ENCODE measurements around the gene NPEPPS. TPM values are rescaled to one million over a fixed set of nuclear protein-coding genes. Genes with fewer than 3 reads are reported as not detected.

Gene NPEPPS
- total and polyA plus RNA-seq, 2 experiments from 2014 or later: 55.7 to 72.3 TPM

DNA sequence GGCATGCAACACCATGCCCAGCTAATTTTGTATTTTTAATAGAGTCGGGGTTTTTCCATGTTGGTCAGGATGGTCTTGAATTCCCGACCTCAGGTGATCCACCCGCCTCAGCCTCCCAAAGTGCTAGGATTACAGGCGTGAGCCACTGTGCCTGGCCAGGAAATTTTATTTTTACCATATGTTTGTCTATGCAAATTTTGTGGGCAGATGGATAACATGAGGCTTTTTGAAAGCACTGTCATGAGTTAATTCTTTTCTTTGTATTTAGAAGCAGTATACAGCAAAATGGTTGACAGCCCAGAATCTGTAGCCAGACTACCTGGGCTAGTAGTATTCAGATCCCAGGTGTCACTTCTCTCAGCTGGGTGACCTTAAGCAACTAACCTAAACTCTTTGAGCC is 110.3 kb downstream of the NPEPPS start:
- WGBS, 2 experiments (ENCODE audit: low coverage in 1 of 2, low lambda C conversion rate in 2 of 2, missing lambda C conversion rate in 2 of 2): 59 to 65% methylated on average over 4 of the region's 4 CpGs
- no peaks in the 10 kb centered on the region for H4K20me1 ChIP-seq (ENCODE audit: insufficient read depth)
- in situ Hi-C loops (cut with MboI): no loop called here
- no peaks in the 10 kb centered on the region for H3K9me2 ChIP-seq (ENCODE audit: insufficient read depth)
- no peak for TF ChIP-seq EZH2 (IDR thresholded peaks at IDR 0.05; ENCODE audit: insufficient read depth, poor library complexity, severe bottlenecking)
- TF ChIP-seq EZH2phosphoT487 (IDR thresholded peaks at IDR 0.05; ENCODE audit: insufficient read depth, low read depth): no peak
- no peak overlapping the region for H3K4me2 ChIP-seq (ENCODE audit: unreplicated experiment)
- H3K9ac ChIP-seq: no peak overlapping the region
- no peak overlapping the region for H3K4me3 ChIP-seq
- no peaks in the 10 kb centered on the region for H3K79me2 ChIP-seq (ENCODE audit: insufficient read depth)
- H3K4me1 ChIP-seq (ENCODE audit: insufficient read depth): no peaks in the 10 kb centered on the region
- H3K27me3 ChIP-seq (replicated peaks; ENCODE audit: insufficient read depth): no peaks in the 10 kb centered on the region
- H3K27ac ChIP-seq: no peak overlapping the region
- H2AFZ ChIP-seq: no peak overlapping the region
- no peak for DNase-seq
- no peaks in the 10 kb centered on the region for H3F3A ChIP-seq (ENCODE audit: insufficient read depth)
- no peaks in the 10 kb centered on the region for H3K36me3 ChIP-seq (ENCODE audit: low read depth)
- no peaks in the 10 kb centered on the region for H3K9me3 ChIP-seq (ENCODE audit: low read depth)

DNA sequence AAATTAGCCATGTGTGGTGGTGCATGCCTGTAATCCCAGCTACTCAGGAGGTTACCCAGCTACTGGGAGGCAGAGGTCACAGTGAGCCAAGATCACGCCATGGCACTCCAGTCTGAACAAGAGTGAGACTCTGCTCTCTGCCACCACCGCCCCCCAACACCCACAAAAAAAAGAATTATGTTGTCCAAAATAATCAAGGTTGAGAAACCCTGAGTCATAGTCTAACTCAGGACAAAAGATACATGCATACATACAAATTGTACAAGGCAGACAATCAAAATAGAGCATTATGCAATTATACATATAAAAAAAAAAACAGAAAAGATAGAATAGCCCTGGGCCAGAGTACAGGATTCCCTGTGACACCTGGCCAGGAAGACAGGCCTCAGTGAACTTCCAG is 112.2 kb downstream of the NPEPPS start:
- H3K4me3 ChIP-seq: no peak overlapping the region
- no peaks in the 10 kb centered on the region for H4K20me1 ChIP-seq (ENCODE audit: insufficient read depth)
- in situ Hi-C loops (cut with MboI): no loop called here
- no peak for TF ChIP-seq EZH2 (IDR thresholded peaks at IDR 0.05; ENCODE audit: insufficient read depth, poor library complexity, severe bottlenecking)
- no peak for TF ChIP-seq EZH2phosphoT487 (IDR thresholded peaks at IDR 0.05; ENCODE audit: insufficient read depth, low read depth)
- no peaks in the 10 kb centered on the region for H3K36me3 ChIP-seq (ENCODE audit: low read depth)
- no peaks in the 10 kb centered on the region for H3K27me3 ChIP-seq (replicated peaks; ENCODE audit: insufficient read depth)
- no peaks in the 10 kb centered on the region for H3F3A ChIP-seq (ENCODE audit: insufficient read depth)
- no peak overlapping the region for H3K4me2 ChIP-seq (ENCODE audit: unreplicated experiment)
- WGBS, 2 experiments (ENCODE audit: low coverage in 1 of 2, low lambda C conversion rate in 2 of 2, missing lambda C conversion rate in 2 of 2): 87 to 91% methylated on average over 2 of the region's 2 CpGs
- H3K4me1 ChIP-seq (ENCODE audit: insufficient read depth): no peaks in the 10 kb centered on the region
- H2AFZ ChIP-seq: no peak overlapping the region
- DNase-seq: no peak
- H3K9me3 ChIP-seq (ENCODE audit: low read depth): no peaks in the 10 kb centered on the region
- H3K79me2 ChIP-seq (ENCODE audit: insufficient read depth): peaks cover 10% of the 10 kb centered on the region
- no peak overlapping the region for H3K27ac ChIP-seq
- H3K9ac ChIP-seq: no peak overlapping the region
- H3K9me2 ChIP-seq (ENCODE audit: insufficient read depth): no peaks in the 10 kb centered on the region

DNA sequence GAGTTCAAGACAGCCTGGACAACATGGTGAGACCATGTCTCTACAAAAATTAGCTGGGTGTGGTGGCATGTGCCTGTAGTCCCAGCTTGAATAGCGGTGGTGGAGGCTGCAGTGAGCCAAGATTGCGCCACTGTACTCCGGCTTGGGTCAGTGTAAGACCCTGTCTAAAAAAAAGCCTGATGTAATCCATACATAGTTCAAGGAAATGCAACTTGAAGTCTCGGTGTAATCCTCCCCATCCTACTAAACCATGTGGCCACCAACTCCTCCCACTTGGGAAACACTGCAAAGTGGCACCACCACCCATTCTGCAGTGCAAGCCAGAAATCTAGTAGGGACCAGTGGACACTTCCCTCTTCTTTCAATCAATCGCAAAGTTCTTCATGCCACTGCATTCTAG is 113.4 kb downstream of the NPEPPS start:
- in situ Hi-C loops (cut with MboI): no loop called here
- Histone ChIP-seq H3K9me2 (ENCODE audit: insufficient read depth) (no peaks in the 10 kb centered on the region), H3K27ac (no peak overlapping the region), H3K79me2 (ENCODE audit: insufficient read depth) (peaks cover 17% of the 10 kb centered on the region), H4K20me1 (ENCODE audit: insufficient read depth) (no peaks in the 10 kb centered on the region), H3K4me1 (ENCODE audit: insufficient read depth) (no peaks in the 10 kb centered on the region), H3K4me2 (ENCODE audit: unreplicated experiment) (no peak overlapping the region), H3K9me3 (ENCODE audit: low read depth) (no peaks in the 10 kb centered on the region), H3K36me3 (ENCODE audit: low read depth) (no peaks in the 10 kb centered on the region), H3K9ac (no peak overlapping the region), H2AFZ (no peak overlapping the region), H3K4me3 (no peak overlapping the region), H3K27me3 (replicated peaks; ENCODE audit: insufficient read depth) (no peaks in the 10 kb centered on the region), H3F3A (ENCODE audit: insufficient read depth) (peaks cover 6% of the 10 kb centered on the region)
- DNase-seq: no peak
- 68 to 77% methylated on average over 5 of the region's 5 CpGs for WGBS, 2 experiments (ENCODE audit: low coverage in 1 of 2, low lambda C conversion rate in 2 of 2, missing lambda C conversion rate in 2 of 2)
- no peak for TF ChIP-seq EZH2phosphoT487 (IDR thresholded peaks at IDR 0.05; ENCODE audit: insufficient read depth, low read depth)
- TF ChIP-seq EZH2 (IDR thresholded peaks at IDR 0.05; ENCODE audit: insufficient read depth, poor library complexity, severe bottlenecking): no peak

DNA sequence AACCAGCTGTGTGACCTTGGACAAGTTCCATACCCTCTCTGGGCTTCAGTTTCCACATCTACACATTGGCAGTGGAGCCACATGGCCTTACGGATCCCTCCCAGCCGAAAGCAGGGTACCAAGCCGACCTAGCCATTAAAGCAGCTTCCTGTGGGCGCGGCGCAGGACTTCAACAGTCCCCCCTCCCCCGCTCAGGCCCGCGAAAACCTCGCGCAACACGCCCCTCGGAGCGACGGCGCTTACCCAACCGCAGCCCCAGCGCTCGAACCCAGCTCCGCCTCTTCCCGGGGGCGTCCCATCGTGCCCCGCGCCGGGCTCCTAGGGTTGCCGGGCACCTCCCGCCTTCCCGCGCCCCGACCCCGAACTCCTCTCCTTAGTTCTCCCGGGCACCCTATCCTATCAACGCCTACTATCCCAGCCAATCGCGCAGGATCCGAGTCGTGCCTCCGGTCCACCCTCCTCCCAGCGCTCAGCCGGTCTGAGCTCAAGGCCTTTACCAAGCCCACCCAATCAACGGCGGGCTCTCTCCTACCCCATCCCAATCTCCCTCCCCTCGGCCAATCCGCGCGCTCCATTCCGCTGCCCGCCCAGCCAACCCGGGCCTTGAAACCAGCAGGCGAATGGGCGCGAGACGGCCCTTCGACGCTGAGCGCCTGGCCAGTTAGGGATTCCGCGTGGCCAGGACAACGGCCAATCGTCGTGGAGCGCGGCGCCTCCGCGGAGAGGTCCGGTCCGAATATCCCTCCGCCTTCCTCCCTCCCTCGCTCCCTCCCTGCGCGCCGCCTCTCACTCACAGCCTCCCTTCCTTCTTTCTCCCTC is 118.5 kb downstream of the NPEPPS start, which contains the start of gene KPNB1:
TSS of gene KPNB1 (plus strand) at position 767 of the 819 bp plus-strand sequence. CDS start 326 bp downstream, outside the sequence.
- Histone ChIP-seq H3K9me3 (ENCODE audit: low read depth) (no peaks in the 10 kb centered on the region), H3K4me2 (ENCODE audit: unreplicated experiment) (peak within 1 kb of the TSS; percentile 96), H3K79me2 (ENCODE audit: insufficient read depth) (peaks cover 55% of the 10 kb centered on the region), H2AFZ (peak within 1 kb of the TSS; percentile 65), H4K20me1 (ENCODE audit: insufficient read depth) (peaks cover 5% of the 10 kb centered on the region), H3K4me1 (ENCODE audit: insufficient read depth) (peaks cover 31% of the 10 kb centered on the region), H3K36me3 (ENCODE audit: low read depth) (peaks cover 25% of the 10 kb centered on the region), H3K27ac (peak within 1 kb of the TSS; percentile 76), H3K9me2 (ENCODE audit: insufficient read depth) (no peaks in the 10 kb centered on the region), H3K9ac (peak within 1 kb of the TSS; percentile 91), H3K27me3 (replicated peaks; ENCODE audit: insufficient read depth) (no peaks in the 10 kb centered on the region), H3K4me3 (peak within 1 kb of the TSS; percentile 97), H3F3A (ENCODE audit: insufficient read depth) (peaks cover 34% of the 10 kb centered on the region)
- DNase-seq: peak; percentile 100
- TF ChIP-seq EZH2 (IDR thresholded peaks at IDR 0.05; ENCODE audit: insufficient read depth, poor library complexity, severe bottlenecking): no peak
- no peak for TF ChIP-seq EZH2phosphoT487 (IDR thresholded peaks at IDR 0.05; ENCODE audit: insufficient read depth, low read depth)
- in situ Hi-C loops (cut with MboI): no loop called here
- WGBS, 2 experiments (ENCODE audit: low coverage in 1 of 2, low lambda C conversion rate in 2 of 2, missing lambda C conversion rate in 2 of 2): 1 to 2% methylated on average over 51 to 72 of the region's 74 CpGs

Data from GM23248 (cell line).